KMS-11 (cell line): ENCODE data around the gene DNAH17.

ENCODE experiments used
- H2AFZ ChIP-seq: fragments of 200-600 bp; sonication (generic); 2 replicates; pipeline ENCODE4 v1.6.1; 2016; ENCODE audit warnings: antibody characterized with exemption, mixed run types, low read depth
- H3K27ac ChIP-seq: fragments of 200-600 bp; sonication (generic); 2 replicates; pipeline ENCODE4 v1.6.1; 2016; ENCODE audit warnings: mild to moderate bottlenecking, mixed run types
- H3K27me3 ChIP-seq: fragments of 200-600 bp; sonication (generic); 2 replicates; pipeline ENCODE4 v1.6.1; 2017; ENCODE audit warnings: mild to moderate bottlenecking, low read depth, mixed run types, moderate library complexity; ENCODE audit not compliant: insufficient read depth
- H3K36me3 ChIP-seq: fragments of 200-600 bp; sonication (generic); 2 replicates; pipeline ENCODE4 v1.6.1; 2017; ENCODE audit warnings: mild to moderate bottlenecking, mixed run types; ENCODE audit not compliant: insufficient read depth
- H3K4me1 ChIP-seq: fragments of 200-600 bp; sonication (generic); 2 replicates; pipeline ENCODE4 v1.6.1; 2016; ENCODE audit warnings: mild to moderate bottlenecking, low read depth, mixed run types; ENCODE audit not compliant: poor library complexity, severe bottlenecking
- H3K4me2 ChIP-seq: fragments of 200-600 bp; sonication (generic); 2 replicates; pipeline ENCODE4 v1.7.0; 2016; ENCODE audit warnings: mild to moderate bottlenecking, mixed run types
- H3K4me3 ChIP-seq: fragments of 200-600 bp; sonication (generic); IDR thresholded peaks from 2 replicates; pipeline ENCODE4 v1.6.1; 2017; ENCODE audit warnings: low read depth, low read length, mixed read lengths; ENCODE audit not compliant: insufficient read depth
- H3K79me2 ChIP-seq: fragments of 200-600 bp; sonication (generic); 2 replicates; pipeline ENCODE4 v1.6.1; 2016; ENCODE audit warnings: low read depth, mixed run types; ENCODE audit not compliant: insufficient read depth
- H3K9ac ChIP-seq: fragments of 200-600 bp; sonication (generic); 2 replicates; pipeline ENCODE4 v1.6.1; 2016; ENCODE audit warnings: mild to moderate bottlenecking, mixed run types
- H4K20me1 ChIP-seq: fragments of 200-600 bp; sonication (generic); 2 replicates; pipeline ENCODE4 v1.6.1; 2016; ENCODE audit warnings: mild to moderate bottlenecking, mixed run types; ENCODE audit not compliant: insufficient read depth
- CTCF ChIP-seq: fragments of 200-600 bp; sonication (generic); conservative IDR thresholded peaks from 2 replicates; pipeline ENCODE4 v1.6.1; 2017; ENCODE audit warnings: low read depth, mild to moderate bottlenecking, antibody characterized with exemption, low read length, moderate library complexity, mixed read lengths

DNAH17 gene

GRCh38 chr17:78588258-78589030 lies 11.2 kb upstream of the DNAH17 start:
- TF ChIP-seq CTCF = no peak
- Histone ChIP-seq H3K4me2 (no peak overlapping the region), H3K27ac (no peak overlapping the region), H4K20me1 (no peaks in the 10 kb centered on the region), H3K9ac (no peak overlapping the region), H3K4me1 (no peaks in the 10 kb centered on the region), H2AFZ (no peak overlapping the region), H3K27me3 (peaks cover 92% of the 10 kb centered on the region), H3K79me2 (no peaks in the 10 kb centered on the region), H3K36me3 (no peaks in the 10 kb centered on the region), H3K4me3 (no peak overlapping the region)

- no peak for TF ChIP-seq CTCF
- no peaks in the 10 kb centered on the region for H4K20me1 ChIP-seq
- H3K27ac ChIP-seq = no peak overlapping the region
- H3K27me3 ChIP-seq = peaks cover 93% of the 10 kb centered on the region
- no peak overlapping the region for H2AFZ ChIP-seq
- H3K36me3 ChIP-seq = no peaks in the 10 kb centered on the region
- H3K79me2 ChIP-seq = no peaks in the 10 kb centered on the region
- H3K4me3 ChIP-seq = no peak overlapping the region
- no peak overlapping the region for H3K4me2 ChIP-seq
- H3K4me1 ChIP-seq = no peaks in the 10 kb centered on the region
- no peak overlapping the region for H3K9ac ChIP-seq
Observed at GRCh38 chr17:78585006-78585630, 7.9 kb upstream of the DNAH17 start.

- TF ChIP-seq CTCF = no peak
- no peak overlapping the region for H3K9ac ChIP-seq
Observed at GRCh38 chr17:78583091-78583490, 5.9 kb upstream of the DNAH17 start.

GRCh38 chr17:78581304-78581703 lies 4.1 kb upstream of the DNAH17 start:
- H2AFZ ChIP-seq = no peak overlapping the region
- TF ChIP-seq CTCF = no peak
- H3K36me3 ChIP-seq = no peaks in the 10 kb centered on the region
- H4K20me1 ChIP-seq = no peaks in the 10 kb centered on the region
- no peak overlapping the region for H3K4me2 ChIP-seq
- no peak overlapping the region for H3K9ac ChIP-seq
- H3K27me3 ChIP-seq = peaks cover 93% of the 10 kb centered on the region
- H3K4me3 ChIP-seq = no peak overlapping the region
- H3K79me2 ChIP-seq = no peaks in the 10 kb centered on the region
- H3K4me1 ChIP-seq = no peaks in the 10 kb centered on the region
- H3K27ac ChIP-seq = no peak overlapping the region

More at GRCh38 chr17:78583091-78583490, 5.9 kb upstream of the DNAH17 start:
- H3K79me2 ChIP-seq = no peaks in the 10 kb centered on the region
- no peaks in the 10 kb centered on the region for H4K20me1 ChIP-seq
- peaks cover 94% of the 10 kb centered on the region for H3K27me3 ChIP-seq
- no peaks in the 10 kb centered on the region for H3K4me1 ChIP-seq
- peak overlapping the region; percentile 12; the same call in 1 of the 2 replicates for H2AFZ ChIP-seq
- no peaks in the 10 kb centered on the region for H3K36me3 ChIP-seq
- no peak overlapping the region for H3K4me3 ChIP-seq
- no peak overlapping the region for H3K27ac ChIP-seq
- no peak overlapping the region for H3K4me2 ChIP-seq
